SK-N-SH treated with all-trans-retinoic acid at 6 μM for 48 hours (cell line): ENCODE results near the gene ATXN3L.

Experiments
- ARNTL ChIP-seq: fragments of 450-650 bp; formaldehyde crosslinking; IDR thresholded peaks from 2 replicates; pipeline ENCODE4 v1.5.0; 2020; ENCODE audit warnings: low read depth, mild to moderate bottlenecking, moderate library complexity, borderline replicate concordance
- BACH2 ChIP-seq: fragments of 250-450 bp; sonication (Bioruptor Pico); IDR thresholded peaks from 2 replicates; pipeline ENCODE4 v1.9.0; 2021; ENCODE audit warnings: mild to moderate bottlenecking, borderline replicate concordance
- GLIS3 ChIP-seq: fragments of 250-450 bp; sonication (Bioruptor Pico); IDR thresholded peaks from 2 replicates; pipeline ENCODE4 v1.5.0; 2020; ENCODE audit warnings: mild to moderate bottlenecking, moderate library complexity
- ISL1 ChIP-seq: fragments of 250-450 bp; sonication (Bioruptor Pico); IDR thresholded peaks from 2 replicates; pipeline ENCODE4 v2.1.2; 2022; ENCODE audit warnings: mild to moderate bottlenecking, moderate library complexity
- PPARA ChIP-seq: fragments of 250-450 bp; sonication (Bioruptor Pico); IDR thresholded peaks from 2 replicates; pipeline ENCODE4 v1.5.0; 2020; ENCODE audit warnings: mild to moderate bottlenecking, borderline replicate concordance
- RARB ChIP-seq: fragments of 250-450 bp; sonication (Bioruptor Pico); IDR thresholded peaks from 2 replicates; pipeline ENCODE4 v1.8.0; 2021; ENCODE audit warnings: mild to moderate bottlenecking, moderate library complexity
- SNAI2 ChIP-seq: fragments of 250-450 bp; sonication (Bioruptor Pico); IDR thresholded peaks from 2 replicates; pipeline ENCODE4 v1.5.0; 2020; ENCODE audit warnings: mild to moderate bottlenecking, moderate library complexity
- TCF4 ChIP-seq: fragments of 250-450 bp; sonication (Bioruptor Pico); IDR thresholded peaks from 2 replicates; pipeline ENCODE4 v1.8.0; 2021; ENCODE audit warnings: mild to moderate bottlenecking, moderate library complexity, borderline replicate concordance
- ZNF70 ChIP-seq: fragments of 450-650 bp; formaldehyde crosslinking; IDR thresholded peaks from 2 replicates; pipeline ENCODE4 v1.5.0; 2020; ENCODE audit warnings: mild to moderate bottlenecking, moderate library complexity
- ZNF8 ChIP-seq: fragments of 450-650 bp; formaldehyde crosslinking; IDR thresholded peaks from 2 replicates; pipeline ENCODE4 v1.5.0; 2020; ENCODE audit warnings: mild to moderate bottlenecking, moderate library complexity
- TF ChIP-seq, protein P1 (sequence below): fragments of 250-450 bp; sonication (Bioruptor Pico); IDR thresholded peaks from 2 replicates; pipeline ENCODE4 v1.5.0; 2020; ENCODE audit warnings: mild to moderate bottlenecking, moderate library complexity
- TF ChIP-seq, protein P2 (sequence below): fragments of 250-450 bp; sonication (Bioruptor Pico); IDR thresholded peaks from 2 replicates; pipeline ENCODE4 v1.8.0; 2020; ENCODE audit warnings: mild to moderate bottlenecking, moderate library complexity, borderline replicate concordance
- TF ChIP-seq, protein P3 (sequence below): fragments of 250-450 bp; sonication (Bioruptor Pico); IDR thresholded peaks from 2 replicates; pipeline ENCODE4 v1.8.0; 2021; ENCODE audit warnings: low read depth, mild to moderate bottlenecking, moderate library complexity, borderline replicate concordance
- TF ChIP-seq, protein P4 (sequence below): fragments of 250-450 bp; sonication (Bioruptor Pico); IDR thresholded peaks from 2 replicates; pipeline ENCODE4 v1.5.1; 2020; ENCODE audit warnings: low read depth, mild to moderate bottlenecking, moderate library complexity

DNA sequence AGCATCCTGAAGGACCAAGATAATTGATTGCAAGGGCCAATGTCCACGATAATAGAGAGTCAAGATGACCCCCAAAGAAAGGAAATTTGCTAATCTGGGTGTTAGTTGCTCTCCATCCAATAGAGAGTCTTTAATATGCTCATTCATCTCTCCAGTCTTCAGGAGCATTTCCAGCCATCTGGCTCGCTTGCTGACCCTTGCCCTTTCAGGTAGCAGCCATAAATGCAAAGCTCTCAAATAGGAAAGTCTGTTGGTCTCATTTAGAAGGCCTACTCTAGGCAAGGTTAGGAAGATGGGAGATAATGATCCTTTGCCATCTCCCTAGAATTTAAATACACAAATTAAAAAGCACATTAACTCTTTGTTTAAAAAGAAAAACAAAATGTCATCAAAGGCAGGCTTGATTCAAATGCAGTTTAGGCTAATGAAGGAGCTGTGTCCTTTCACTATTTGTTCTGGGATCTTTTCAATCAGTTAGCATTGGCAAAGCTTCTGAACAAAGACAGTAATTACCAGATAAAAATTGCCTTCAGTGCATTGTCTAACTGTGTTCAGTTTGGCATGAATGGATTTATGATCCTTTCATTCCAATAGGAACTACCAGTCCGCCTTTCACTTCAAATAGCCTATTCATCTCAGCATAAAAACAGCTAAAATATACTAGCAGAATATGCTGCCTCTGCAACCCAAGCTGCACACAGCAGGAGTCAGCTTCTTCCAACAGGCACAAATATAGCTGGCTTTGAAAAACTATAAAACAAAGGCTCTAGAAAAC is 49.6 kb upstream of the ATXN3L start:
- TF ChIP-seq, protein P1, sequence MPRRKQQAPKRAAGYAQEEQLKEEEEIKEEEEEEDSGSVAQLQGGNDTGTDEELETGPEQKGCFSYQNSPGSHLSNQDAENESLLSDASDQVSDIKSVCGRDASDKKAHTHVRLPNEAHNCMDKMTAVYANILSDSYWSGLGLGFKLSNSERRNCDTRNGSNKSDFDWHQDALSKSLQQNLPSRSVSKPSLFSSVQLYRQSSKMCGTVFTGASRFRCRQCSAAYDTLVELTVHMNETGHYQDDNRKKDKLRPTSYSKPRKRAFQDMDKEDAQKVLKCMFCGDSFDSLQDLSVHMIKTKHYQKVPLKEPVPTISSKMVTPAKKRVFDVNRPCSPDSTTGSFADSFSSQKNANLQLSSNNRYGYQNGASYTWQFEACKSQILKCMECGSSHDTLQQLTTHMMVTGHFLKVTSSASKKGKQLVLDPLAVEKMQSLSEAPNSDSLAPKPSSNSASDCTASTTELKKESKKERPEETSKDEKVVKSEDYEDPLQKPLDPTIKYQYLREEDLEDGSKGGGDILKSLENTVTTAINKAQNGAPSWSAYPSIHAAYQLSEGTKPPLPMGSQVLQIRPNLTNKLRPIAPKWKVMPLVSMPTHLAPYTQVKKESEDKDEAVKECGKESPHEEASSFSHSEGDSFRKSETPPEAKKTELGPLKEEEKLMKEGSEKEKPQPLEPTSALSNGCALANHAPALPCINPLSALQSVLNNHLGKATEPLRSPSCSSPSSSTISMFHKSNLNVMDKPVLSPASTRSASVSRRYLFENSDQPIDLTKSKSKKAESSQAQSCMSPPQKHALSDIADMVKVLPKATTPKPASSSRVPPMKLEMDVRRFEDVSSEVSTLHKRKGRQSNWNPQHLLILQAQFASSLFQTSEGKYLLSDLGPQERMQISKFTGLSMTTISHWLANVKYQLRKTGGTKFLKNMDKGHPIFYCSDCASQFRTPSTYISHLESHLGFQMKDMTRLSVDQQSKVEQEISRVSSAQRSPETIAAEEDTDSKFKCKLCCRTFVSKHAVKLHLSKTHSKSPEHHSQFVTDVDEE (CRISPR knock-in tag): no peak
- TF ChIP-seq, protein P2, sequence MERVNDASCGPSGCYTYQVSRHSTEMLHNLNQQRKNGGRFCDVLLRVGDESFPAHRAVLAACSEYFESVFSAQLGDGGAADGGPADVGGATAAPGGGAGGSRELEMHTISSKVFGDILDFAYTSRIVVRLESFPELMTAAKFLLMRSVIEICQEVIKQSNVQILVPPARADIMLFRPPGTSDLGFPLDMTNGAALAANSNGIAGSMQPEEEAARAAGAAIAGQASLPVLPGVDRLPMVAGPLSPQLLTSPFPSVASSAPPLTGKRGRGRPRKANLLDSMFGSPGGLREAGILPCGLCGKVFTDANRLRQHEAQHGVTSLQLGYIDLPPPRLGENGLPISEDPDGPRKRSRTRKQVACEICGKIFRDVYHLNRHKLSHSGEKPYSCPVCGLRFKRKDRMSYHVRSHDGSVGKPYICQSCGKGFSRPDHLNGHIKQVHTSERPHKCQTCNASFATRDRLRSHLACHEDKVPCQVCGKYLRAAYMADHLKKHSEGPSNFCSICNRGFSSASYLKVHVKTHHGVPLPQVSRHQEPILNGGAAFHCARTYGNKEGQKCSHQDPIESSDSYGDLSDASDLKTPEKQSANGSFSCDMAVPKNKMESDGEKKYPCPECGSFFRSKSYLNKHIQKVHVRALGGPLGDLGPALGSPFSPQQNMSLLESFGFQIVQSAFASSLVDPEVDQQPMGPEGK (CRISPR knock-in tag): no peak
- no peak for TF ChIP-seq ISL1 (CRISPR knock-in tag)
- TF ChIP-seq, protein P3, sequence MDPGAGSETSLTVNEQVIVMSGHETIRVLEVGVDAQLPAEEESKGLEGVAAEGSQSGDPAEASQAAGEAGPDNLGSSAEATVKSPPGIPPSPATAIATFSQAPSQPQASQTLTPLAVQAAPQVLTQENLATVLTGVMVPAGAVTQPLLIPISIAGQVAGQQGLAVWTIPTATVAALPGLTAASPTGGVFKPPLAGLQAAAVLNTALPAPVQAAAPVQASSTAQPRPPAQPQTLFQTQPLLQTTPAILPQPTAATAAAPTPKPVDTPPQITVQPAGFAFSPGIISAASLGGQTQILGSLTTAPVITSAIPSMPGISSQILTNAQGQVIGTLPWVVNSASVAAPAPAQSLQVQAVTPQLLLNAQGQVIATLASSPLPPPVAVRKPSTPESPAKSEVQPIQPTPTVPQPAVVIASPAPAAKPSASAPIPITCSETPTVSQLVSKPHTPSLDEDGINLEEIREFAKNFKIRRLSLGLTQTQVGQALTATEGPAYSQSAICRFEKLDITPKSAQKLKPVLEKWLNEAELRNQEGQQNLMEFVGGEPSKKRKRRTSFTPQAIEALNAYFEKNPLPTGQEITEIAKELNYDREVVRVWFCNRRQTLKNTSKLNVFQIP: no peak
- TF ChIP-seq ZNF70 (CRISPR knock-in tag): no peak
- no peak for TF ChIP-seq GLIS3
- no peak for TF ChIP-seq RARB (CRISPR knock-in tag)
- TF ChIP-seq, protein P4, sequence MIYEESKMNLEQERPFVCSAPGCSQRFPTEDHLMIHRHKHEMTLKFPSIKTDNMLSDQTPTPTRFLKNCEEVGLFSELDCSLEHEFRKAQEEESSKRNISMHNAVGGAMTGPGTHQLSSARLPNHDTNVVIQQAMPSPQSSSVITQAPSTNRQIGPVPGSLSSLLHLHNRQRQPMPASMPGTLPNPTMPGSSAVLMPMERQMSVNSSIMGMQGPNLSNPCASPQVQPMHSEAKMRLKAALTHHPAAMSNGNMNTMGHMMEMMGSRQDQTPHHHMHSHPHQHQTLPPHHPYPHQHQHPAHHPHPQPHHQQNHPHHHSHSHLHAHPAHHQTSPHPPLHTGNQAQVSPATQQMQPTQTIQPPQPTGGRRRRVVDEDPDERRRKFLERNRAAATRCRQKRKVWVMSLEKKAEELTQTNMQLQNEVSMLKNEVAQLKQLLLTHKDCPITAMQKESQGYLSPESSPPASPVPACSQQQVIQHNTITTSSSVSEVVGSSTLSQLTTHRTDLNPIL (CRISPR knock-in tag): no peak
- no peak for TF ChIP-seq PPARA
- TF ChIP-seq ARNTL (CRISPR knock-in tag): no peak
- TF ChIP-seq SNAI2 (CRISPR knock-in tag): no peak
- TF ChIP-seq ZNF8: no peak
- no peak for TF ChIP-seq BACH2
- no peak for TF ChIP-seq TCF4
